HepG2 (cell line): ENCODE data around the gene BIRC2.

Source experiments
- EEA1 ChIP-seq: sonication (generic); formaldehyde crosslinking; IDR thresholded peaks from 2 replicates; pipeline ENCODE4 v1.5.1; 2020; ENCODE audit warnings: mild to moderate bottlenecking, missing genetic modification reagents, borderline replicate concordance
- EED ChIP-seq: sonication (generic); formaldehyde crosslinking; IDR thresholded peaks from 2 replicates; pipeline ENCODE4 v1.5.0; 2020; ENCODE audit warnings: mild to moderate bottlenecking, missing genetic modification reagents
- MYNN ChIP-seq: sonication (generic); formaldehyde crosslinking; IDR thresholded peaks from 2 replicates; pipeline ENCODE4 v1.4.0; 2020; ENCODE audit warnings: mild to moderate bottlenecking, low read depth, missing genetic modification reagents
- NCOA5 ChIP-seq: sonication (generic); formaldehyde crosslinking; IDR thresholded peaks from 2 replicates; pipeline ENCODE4 v1.4.0; 2020; ENCODE audit warnings: missing genetic modification reagents
- TF ChIP-seq, protein P1 (sequence below): sonication (generic); formaldehyde crosslinking; IDR thresholded peaks from 2 replicates; pipeline ENCODE4 v1.4.0; 2020; ENCODE audit warnings: mild to moderate bottlenecking, low read depth, missing genetic modification reagents

DNA sequence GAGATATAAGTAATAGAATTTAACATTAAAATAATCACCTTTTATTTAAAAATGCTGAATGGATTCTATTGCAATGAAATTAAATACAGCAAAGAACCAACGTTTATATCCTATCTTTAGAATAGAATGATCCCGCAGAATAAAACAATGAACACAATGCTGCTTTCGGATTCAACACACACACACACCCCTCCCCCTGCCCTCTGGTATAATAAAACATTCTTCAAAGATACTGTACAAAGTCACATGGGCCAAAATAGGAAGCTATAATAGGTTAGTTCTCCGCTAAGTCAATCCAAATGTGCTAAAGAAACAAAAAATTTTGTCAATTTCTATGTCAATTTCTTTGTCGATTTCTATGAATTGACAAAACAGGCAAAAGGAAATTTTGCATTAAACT, 58.5 kb downstream of the BIRC2 start:
- TF ChIP-seq EED (CRISPR knock-in tag) = no peak
- TF ChIP-seq NCOA5 (CRISPR knock-in tag) = no peak
- TF ChIP-seq EEA1 = no peak
- TF ChIP-seq MYNN = no peak
- TF ChIP-seq, protein P1, sequence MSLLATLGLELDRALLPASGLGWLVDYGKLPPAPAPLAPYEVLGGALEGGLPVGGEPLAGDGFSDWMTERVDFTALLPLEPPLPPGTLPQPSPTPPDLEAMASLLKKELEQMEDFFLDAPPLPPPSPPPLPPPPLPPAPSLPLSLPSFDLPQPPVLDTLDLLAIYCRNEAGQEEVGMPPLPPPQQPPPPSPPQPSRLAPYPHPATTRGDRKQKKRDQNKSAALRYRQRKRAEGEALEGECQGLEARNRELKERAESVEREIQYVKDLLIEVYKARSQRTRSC (CRISPR knock-in tag) = no peak
